HT1080 (cell line): ENCODE data around the gene TCERG1L. TPM values are rescaled to one million over a fixed set of nuclear protein-coding genes. Genes with fewer than 3 reads are reported as not detected.
"Not testable (repeated sequence)": the region's sequence is repeated elsewhere in the genome, so short reads cannot be mapped to it uniquely, and the experiment has no call there.

Experiments
- DNase-seq: peaks from one replicate; pipeline ENCODE4 v3.0.0-alpha.2; 2015; ENCODE audit warnings: low read depth
- total RNA-seq: library from RNA; depleted of rRNA; stranded (reverse); fragments of >200 nt; shearing (Covaris generic); gene quantifications from 2 replicates; pipeline ENCODE4 v1.2.3, GENCODE V29; 2014

TCERG1L gene
- total RNA-seq, 1 experiment from 2014 or later = not detected

GRCh38 chr10:131187274-131187673 lies 124.2 kb downstream of the TCERG1L start:
- DNase-seq = no peak

- DNase-seq = no peak
These were observed 124.8 kb downstream of the TCERG1L start for GRCh38 chr10:131186547-131187253.

- DNase-seq = no peak
These were observed 127.0 kb downstream of the TCERG1L start for GRCh38 chr10:131184503-131184902.

GRCh38 chr10:131183546-131184045 lies 127.9 kb downstream of the TCERG1L start:
- DNase-seq = no peak

GRCh38 chr10:131181456-131181855 lies 130.1 kb downstream of the TCERG1L start:
- DNase-seq = no peak

- DNase-seq = no peak
These were observed 130.6 kb downstream of the TCERG1L start for GRCh38 chr10:131180740-131181415.

- no peak for DNase-seq
These were observed 131.4 kb downstream of the TCERG1L start for GRCh38 chr10:131180086-131180485.

- no peak for DNase-seq
These were observed 132.2 kb downstream of the TCERG1L start for GRCh38 chr10:131179361-131179760.

GRCh38 chr10:131178521-131179331 lies 132.8 kb downstream of the TCERG1L start:
- DNase-seq = no peak

GRCh38 chr10:131177431-131178327 lies 133.8 kb downstream of the TCERG1L start:
- no peak for DNase-seq

- DNase-seq = no peak
These were observed 134.6 kb downstream of the TCERG1L start for GRCh38 chr10:131176907-131177306.

- DNase-seq = not testable (repeated sequence)
These were observed 135.2 kb downstream of the TCERG1L start for GRCh38 chr10:131176324-131176723.

- no peak for DNase-seq
These were observed 135.6 kb downstream of the TCERG1L start for GRCh38 chr10:131175891-131176290.

GRCh38 chr10:131174651-131175540 lies 136.6 kb downstream of the TCERG1L start:
- DNase-seq = no peak

- DNase-seq = no peak
These were observed 137.3 kb downstream of the TCERG1L start for GRCh38 chr10:131174211-131174565.

- DNase-seq = no peak
These were observed 137.9 kb downstream of the TCERG1L start for GRCh38 chr10:131173484-131174210.

- DNase-seq = no peak
These were observed 139.1 kb downstream of the TCERG1L start for GRCh38 chr10:131172433-131172832.

GRCh38 chr10:131169146-131169545 lies 142.4 kb downstream of the TCERG1L start:
- DNase-seq = no peak

GRCh38 chr10:131168238-131168875 lies 143.2 kb downstream of the TCERG1L start:
- no peak for DNase-seq
